Stimulated activated CD8-positive, alpha-beta memory T cell treated with anti-CD3 and anti-CD28 coated beads, Interleukin-4, amount 100 ng/mL, for 4 hours (primary cell): ENCODE results near the gene NARF.
A peak's percentile ranks its signal among the peaks of the same experiment; 100 is the strongest.
"Not testable (repeated sequence)": the region's sequence is repeated elsewhere in the genome, so short reads cannot be mapped to it uniquely, and the experiment has no call there.

Experiments used
- DNase-seq, 2 donors: peaks; one replicate each; pipeline ENCODE4 v3.0.0-alpha.2; 2020; ENCODE audit warnings: low read depth in 2 of 2, low spot score in 1 of 2

NARF gene

GRCh38 chr17:82445542-82445941 lies 13.0 kb upstream of the NARF start:
- no peak for DNase-seq

GRCh38 chr17:82446124-82446523 lies 12.4 kb upstream of the NARF start:
- DNase-seq = no peak

- DNase-seq = no peak
Measured at GRCh38 chr17:82446649-82447048, 11.9 kb upstream of the NARF start.

GRCh38 chr17:82447876-82448275 lies 10.7 kb upstream of the NARF start:
- DNase-seq = no peak

GRCh38 chr17:82449131-82449882 lies 9.2 kb upstream of the NARF start:
- DNase-seq = peak; percentile 44 to 66

GRCh38 chr17:82449883-82450356 lies 8.6 kb upstream of the NARF start:
- DNase-seq = peak in 1 of 2 donors; percentile 17

GRCh38 chr17:82450357-82451106 lies 8.0 kb upstream of the NARF start, which contains the start of gene CYBC1:
CYBC1 (minus strand) TSS chr17:82450752; CDS start chr17:82449254, 1,498 bp downstream.
- DNase-seq = peak; percentile 85 to 87

- no peak for DNase-seq
Measured at GRCh38 chr17:82452162-82452561, 6.4 kb upstream of the NARF start.

GRCh38 chr17:82453151-82453550 lies 5.4 kb upstream of the NARF start:
- DNase-seq = not testable (repeated sequence)

- not testable (repeated sequence) for DNase-seq
Measured at GRCh38 chr17:82453706-82454105, 4.8 kb upstream of the NARF start.

- DNase-seq = no peak
Measured at GRCh38 chr17:82457073-82457928, 1.2 kb upstream of the NARF start.

GRCh38 chr17:82457929-82458178 lies 687 bp upstream of the NARF start:
- DNase-seq = no peak

GRCh38 chr17:82458885-82459424 lies 414 bp downstream of the NARF start:
- DNase-seq = no peak

GRCh38 chr17:82459936-82460335 lies 1.4 kb downstream of the NARF start:
- DNase-seq = not testable (repeated sequence)

- DNase-seq = no peak
Measured at GRCh38 chr17:82461827-82462524, 3.4 kb downstream of the NARF start.

- DNase-seq = no peak
Measured at GRCh38 chr17:82463391-82463790, 4.8 kb downstream of the NARF start.

- DNase-seq = no peak
Measured at GRCh38 chr17:82463925-82464566, 5.5 kb downstream of the NARF start.

GRCh38 chr17:82464567-82464929 lies 6.0 kb downstream of the NARF start:
- DNase-seq = no peak

GRCh38 chr17:82465023-82465603 lies 6.6 kb downstream of the NARF start:
- DNase-seq = no peak

- no peak for DNase-seq
Measured at GRCh38 chr17:82468692-82469091, 10.2 kb downstream of the NARF start.
